HG02798 (cell line): Measurements from ENCODE around the gene DTWD1.
"Not testable (repeated sequence)": the region's sequence is repeated elsewhere in the genome, so short reads cannot be mapped to it uniquely, and the experiment has no call there.

Experiments
- ATAC-seq: cut with Tn5 transposase; IDR thresholded peaks from one replicate; pipeline ENCODE4 v1.9.1; 2021; ENCODE audit warnings: mild to moderate bottlenecking; ENCODE audit not compliant: unreplicated experiment, poor library complexity

DTWD1 gene, protein sequence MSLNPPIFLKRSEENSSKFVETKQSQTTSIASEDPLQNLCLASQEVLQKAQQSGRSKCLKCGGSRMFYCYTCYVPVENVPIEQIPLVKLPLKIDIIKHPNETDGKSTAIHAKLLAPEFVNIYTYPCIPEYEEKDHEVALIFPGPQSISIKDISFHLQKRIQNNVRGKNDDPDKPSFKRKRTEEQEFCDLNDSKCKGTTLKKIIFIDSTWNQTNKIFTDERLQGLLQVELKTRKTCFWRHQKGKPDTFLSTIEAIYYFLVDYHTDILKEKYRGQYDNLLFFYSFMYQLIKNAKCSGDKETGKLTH

DNA sequence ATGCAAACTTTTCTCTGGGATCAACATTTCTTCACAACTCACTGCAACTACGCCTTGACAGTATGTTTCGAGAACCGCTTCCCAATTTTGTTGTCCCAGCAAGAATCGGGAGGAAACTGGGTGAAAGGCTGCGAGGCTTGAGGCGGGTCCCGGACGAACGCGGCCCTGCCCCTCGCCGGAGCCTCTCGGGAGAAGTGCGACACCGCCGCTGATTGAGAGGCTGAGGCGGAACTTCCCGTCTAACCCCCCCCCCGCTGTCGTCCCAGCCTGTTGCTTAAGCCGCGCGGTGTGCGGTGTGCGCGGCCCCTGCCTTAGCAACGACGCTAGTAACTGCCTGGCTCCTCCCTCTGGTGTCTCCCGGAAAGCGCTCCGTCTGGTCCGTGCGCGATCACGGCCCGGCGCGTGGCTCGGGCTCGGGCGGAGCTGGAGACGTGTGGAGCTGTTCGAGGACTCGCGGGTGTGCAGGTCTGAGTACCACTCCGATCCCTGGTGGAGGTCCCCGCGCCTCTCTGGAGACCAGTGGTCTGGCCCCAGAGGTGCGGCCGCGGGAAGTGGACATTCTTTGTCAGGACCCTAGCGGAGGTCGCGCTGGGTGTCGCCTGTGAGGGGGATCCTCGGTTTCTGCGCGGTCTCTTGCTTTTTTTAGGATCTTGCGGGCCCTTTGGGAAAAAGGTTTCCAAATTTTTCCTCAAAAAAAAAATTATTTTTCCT, at the start of gene DTWD1, which contains the start of gene FAM227B:
DTWD1 (plus strand) TSS at position 391 of the 711 bp plus-strand sequence. CDS start 4,120 bp downstream, outside the sequence.
FAM227B (minus strand) TSS at position 161 of the 711 bp plus-strand sequence. CDS start 5,647 bp downstream, outside the sequence.
- ATAC-seq: peak; percentile 99

- no peak for ATAC-seq
Measured at GRCh38 chr15:49573421-49573820, 47.4 kb upstream of the DTWD1 start.

DNA sequence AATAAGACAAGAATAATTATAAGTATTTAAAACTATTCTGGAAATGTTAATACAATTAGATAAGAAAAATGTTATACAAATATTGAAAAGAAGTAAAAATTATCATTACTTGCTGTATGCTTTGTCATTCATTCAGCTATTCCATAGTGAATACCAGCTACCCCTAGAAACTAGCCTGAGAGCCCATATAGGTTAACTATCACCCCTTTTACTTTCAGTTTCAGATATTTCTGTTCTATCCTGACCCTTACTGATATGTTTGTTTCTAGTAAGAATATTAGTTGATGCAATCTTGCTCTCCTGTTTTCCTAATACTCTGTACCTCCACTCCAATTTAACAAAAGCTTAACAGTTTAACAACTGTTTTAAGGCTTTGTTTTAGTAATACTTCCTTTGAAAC, 31.8 kb upstream of the DTWD1 start:
- ATAC-seq: no peak

- ATAC-seq: not testable (repeated sequence)
Measured at GRCh38 chr15:49592829-49593316, 28.0 kb upstream of the DTWD1 start.

GRCh38 chr15:49604625-49605409, 16.0 kb upstream of the DTWD1 start:
- no peak for ATAC-seq

GRCh38 chr15:49605588-49605987, 15.3 kb upstream of the DTWD1 start:
- ATAC-seq: no peak

DNA sequence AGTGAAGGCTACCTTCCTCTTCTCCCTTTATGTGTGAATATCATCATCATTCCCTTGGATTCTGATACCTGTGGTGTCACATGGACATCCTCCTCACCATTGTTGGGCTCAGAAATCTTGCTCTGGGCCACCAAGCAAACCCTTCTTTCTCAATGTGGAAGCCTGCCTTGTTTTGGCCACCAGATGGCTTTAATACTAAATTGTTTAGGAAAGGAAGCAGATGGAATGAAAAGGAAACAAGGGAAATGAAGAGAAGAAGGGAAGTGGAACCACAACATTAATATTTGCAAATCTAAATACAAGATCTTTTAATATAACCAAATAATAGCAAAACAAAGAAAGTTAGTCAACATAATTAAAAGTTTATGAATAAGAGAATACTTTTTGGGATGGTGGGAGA, 14.3 kb upstream of the DTWD1 start:
- no peak for ATAC-seq

DNA sequence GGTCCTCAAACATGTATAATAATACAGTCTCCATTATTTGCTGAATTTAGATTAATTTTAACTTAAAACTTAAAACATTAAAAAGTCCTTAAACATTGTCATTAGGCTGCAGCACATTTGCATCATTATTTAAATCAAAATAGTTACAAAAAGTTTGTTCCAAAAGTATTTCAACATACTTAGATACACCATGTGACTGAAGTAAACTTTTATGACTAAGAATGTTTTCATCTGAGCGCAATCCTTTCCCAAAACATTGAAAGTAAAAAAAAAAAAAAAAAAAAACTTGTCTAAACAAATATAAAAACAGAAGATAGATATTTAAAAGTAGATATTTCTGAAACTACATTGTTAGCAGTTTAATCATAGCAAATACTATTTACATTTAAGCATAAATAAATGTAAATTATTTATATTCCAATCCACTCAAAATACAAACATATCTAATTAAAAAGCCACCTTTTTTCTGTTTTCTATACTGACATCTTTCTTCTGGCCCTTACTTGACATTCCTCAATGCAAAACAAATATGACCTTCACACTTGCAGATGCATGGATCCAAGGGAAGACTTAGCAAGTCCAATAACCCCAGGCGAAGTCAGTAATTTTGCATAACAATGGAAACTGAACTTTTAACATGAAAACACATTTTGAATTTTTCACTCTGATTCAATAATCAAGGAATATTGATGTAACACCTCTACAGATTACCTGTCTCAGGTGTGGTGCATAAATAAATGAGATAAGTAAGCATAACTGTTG, 10.5 kb upstream of the DTWD1 start:
- ATAC-seq: no peak

- not testable (repeated sequence) for ATAC-seq
Measured at GRCh38 chr15:49612240-49612639, 8.6 kb upstream of the DTWD1 start.

GRCh38 chr15:49619226-49619625, 1.6 kb upstream of the DTWD1 start:
- ATAC-seq: no peak

DNA sequence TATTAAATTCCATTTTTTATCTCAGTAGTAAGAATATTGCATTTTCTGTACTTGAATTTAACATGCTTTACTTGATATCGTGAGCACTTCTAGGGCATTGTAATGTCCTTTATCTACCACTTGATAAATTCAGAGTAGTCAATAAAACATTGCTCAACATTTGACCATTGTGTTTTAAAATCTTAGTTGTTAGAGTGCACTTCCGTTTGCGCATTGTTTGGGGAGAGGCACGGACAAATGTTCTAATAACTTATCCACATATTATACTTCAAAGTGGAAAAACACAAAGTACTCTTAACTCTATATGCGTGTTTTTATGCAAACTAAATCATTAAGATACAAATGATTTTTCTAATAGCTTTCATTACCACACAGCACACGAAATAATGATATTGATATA, 649 bp upstream of the DTWD1 start:
- no peak for ATAC-seq

DNA sequence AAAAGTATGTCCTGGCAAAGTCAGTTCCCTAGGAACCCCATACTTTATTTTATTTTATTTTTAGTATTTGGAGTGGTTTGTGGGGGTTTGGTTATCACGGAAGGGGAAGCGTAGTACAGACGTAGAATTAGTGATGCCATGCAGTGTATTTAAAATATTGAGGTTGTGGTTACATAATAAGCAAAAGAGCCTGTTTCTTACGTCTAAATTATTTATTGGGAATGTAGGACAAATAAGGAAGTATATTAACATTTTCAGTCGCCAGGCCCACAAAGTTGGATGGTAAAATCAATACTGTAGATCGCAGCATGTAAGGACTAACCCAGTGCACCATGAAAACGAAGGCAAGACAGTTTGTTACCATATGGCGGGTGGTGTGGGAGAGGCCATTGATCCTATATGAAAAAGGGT, 558 bp downstream of the DTWD1 start:
- ATAC-seq: no peak

DNA sequence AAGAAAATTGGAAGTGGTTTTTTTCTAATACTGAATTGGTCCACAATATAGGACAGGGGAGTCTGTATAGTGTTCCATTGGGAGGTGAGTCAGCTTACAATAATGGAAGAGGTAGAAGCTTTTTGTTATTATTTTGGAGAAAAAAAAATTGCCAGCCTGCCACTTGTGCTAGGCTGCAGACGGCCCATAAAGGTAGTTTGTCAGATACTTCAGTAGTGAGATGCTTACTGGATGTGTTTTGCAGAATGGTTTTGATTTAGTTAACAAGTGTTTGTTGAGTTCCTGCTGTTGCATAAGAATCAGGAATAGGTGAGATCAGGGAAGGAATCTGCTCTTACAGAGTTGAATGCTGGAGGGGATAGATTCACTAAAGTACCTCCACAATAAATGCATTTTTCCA, 1.0 kb downstream of the DTWD1 start:
- ATAC-seq: no peak

DNA sequence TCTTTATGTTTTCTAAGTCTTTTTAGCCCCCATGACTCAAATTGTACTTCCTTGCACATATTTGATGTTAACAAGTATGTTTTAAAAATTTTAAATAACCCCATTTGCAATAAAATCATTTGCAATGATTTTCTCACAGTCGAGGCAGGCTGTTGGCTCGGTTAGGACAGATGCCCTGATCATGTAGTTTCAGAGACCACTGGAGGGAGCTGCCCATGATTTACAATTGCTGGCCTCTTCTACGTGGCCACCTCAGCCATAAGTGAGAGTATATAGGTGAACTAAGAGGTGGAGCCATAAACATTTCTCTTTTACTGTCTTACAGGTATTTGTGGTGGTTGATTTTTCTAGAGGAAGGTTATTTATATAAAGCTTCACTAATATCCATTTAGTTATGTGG, 1.7 kb downstream of the DTWD1 start:
- ATAC-seq: no peak

DNA sequence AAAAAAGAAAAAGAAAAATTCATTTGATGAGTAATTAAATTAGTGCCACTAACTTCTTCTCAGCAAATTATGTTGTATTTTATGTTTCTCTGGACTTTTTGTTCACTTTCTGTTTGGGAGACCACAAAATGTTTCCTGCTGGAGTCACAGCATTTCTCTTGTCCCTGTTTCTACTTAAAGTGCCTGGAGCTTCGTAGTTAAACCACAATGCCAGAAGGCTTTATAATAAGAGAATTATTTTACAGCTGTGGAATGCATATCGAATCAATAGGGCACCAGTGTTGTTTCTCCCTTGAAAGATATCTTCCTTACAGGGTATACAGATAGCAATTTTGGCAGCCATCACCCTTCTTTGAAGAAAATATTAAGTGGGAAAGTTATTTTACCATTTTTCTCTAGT, 3.2 kb downstream of the DTWD1 start:
- no peak for ATAC-seq

DNA sequence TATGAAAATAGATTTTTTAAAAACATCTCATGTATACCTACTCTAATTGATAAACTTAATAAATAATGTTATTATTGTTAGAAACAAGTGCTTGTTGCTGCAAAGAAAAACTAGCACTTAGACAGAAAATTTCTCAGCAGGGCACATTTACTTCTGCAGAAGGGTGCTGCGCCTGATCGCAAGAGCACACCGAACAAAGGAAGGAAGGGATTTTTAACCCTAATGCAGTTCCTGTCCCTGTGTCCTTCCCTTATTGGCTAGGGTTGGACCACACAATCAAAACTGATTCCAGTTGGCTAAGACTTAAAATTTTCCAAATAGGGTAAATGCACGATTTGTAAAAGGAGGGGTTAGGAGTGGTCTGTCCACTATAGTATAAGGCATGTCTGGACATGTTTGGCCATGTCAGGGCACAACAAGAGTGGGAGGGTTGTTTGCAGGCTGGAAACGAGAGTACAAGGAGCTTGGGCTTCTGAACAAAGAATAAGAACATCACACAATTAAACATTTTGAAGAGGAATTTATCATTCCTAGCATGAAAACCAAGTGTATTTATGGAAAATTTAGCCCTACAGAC, 4.7 kb downstream of the DTWD1 start:
- ATAC-seq: no peak

DNA sequence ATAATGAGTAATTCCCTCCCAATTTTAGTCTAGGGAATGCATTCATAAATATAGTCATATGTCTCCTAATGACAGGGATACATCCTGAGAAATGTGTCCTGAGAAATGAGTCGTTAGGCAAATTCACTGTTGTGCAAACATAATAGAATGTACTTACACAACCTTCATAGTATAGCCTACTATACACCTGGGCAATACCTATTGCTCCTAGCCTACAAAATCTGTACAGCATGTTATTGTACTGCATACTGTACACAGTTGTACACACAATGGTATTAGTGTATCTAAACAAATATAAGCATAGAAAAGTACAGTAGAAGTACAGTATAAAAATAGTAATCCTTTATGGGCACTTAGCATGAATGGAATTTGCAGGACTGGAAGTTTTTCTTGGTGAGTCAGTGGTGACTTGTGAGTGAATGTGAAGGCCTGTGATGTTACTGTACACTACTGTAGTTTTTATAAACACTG, 6.6 kb downstream of the DTWD1 start:
- no peak for ATAC-seq

DNA sequence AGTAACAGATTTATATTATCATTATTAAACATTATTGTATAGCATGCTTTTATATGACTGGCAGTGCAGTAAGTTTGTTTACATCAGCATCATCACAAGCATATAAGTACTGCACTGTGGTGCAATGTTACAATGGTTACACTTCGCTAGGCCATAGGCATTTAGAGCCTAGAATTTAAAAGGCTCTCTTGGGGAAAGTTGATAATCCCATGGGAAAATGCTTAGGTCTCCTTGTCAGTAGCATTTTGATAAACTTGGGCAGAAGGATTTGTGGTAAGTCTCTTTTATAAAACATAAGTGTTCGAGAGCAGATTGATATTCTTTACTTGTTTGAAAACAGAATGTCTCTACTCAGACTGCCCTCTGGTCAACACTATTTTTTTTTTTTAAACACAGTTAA, 7.5 kb downstream of the DTWD1 start:
- ATAC-seq: no peak

- no peak for ATAC-seq
Measured at GRCh38 chr15:49637857-49638256, 17.0 kb downstream of the DTWD1 start.

DNA sequence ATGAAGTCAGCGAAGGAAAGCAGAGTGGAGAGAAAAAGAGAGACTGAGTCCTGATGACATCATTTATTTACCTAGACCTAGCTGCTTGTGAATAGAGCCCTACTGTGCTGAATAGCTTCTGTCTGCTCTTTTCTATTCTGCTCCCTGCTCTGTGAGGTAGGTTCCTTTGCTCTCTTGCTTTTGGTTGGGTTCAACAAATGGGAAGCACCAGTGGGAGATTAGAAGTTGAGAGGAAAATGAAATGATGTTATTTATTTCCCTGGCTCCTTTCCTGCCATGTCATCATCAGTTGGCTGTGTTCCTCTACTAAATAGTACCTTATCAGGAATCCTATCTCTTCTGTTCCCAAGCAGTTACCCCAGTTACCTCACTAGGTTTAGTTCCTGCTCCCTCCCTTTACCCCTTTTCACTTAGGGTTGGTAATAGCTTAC, 23.5 kb downstream of the DTWD1 start:
- no peak for ATAC-seq
